HG03066 (cell line): ENCODE measurements around the gene LAPTM5.
"Not testable (repeated sequence)": the region's sequence is repeated elsewhere in the genome, so short reads cannot be mapped to it uniquely, and the experiment has no call there.

Experiments used
- ATAC-seq: cut with Tn5 transposase; IDR thresholded peaks from one replicate; pipeline ENCODE4 v1.9.1; 2021; ENCODE audit warnings: low read depth; ENCODE audit not compliant: unreplicated experiment

The LAPTM5 gene, protein sequence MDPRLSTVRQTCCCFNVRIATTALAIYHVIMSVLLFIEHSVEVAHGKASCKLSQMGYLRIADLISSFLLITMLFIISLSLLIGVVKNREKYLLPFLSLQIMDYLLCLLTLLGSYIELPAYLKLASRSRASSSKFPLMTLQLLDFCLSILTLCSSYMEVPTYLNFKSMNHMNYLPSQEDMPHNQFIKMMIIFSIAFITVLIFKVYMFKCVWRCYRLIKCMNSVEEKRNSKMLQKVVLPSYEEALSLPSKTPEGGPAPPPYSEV

DNA sequence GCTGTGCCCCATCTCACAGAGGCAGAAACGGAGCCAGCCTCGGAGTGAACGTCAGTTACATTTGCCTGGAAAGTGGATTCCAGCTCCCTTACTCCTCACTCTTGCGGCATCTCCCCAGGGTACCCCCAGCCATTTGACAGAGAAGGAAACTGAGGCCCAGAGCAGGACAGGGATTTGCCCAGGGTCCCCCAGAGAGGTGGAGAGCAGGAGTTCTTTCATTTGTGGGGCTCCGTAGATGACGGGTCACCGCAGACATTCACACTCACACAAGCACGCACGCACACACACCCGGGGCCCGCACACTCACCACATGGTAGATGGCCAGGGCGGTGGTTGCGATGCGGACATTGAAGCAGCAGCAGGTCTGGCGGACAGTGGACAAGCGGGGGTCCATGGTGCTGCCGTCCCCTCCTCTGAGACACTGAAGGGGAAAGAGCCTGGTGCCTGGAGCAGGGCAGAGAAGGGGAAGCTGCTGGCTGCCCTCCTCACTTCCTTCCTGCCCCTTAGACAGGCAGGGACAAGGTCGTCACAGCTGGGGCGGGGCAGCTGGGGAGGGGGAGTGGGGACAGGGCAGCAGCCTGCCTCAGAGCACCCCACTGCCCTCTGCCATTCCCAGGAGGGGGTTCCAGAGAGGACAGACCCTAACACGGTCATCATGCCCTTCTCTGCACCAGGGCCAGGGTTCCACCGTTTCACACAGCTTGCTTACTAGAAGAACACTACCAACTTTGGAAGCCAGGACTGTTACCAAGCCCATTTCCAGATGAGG lies at the start of gene LAPTM5:
LAPTM5 (minus strand) TSS at position 423 of the 769 bp plus-strand sequence; CDS start at position 394, 29 bp downstream.
- ATAC-seq: no peak

DNA sequence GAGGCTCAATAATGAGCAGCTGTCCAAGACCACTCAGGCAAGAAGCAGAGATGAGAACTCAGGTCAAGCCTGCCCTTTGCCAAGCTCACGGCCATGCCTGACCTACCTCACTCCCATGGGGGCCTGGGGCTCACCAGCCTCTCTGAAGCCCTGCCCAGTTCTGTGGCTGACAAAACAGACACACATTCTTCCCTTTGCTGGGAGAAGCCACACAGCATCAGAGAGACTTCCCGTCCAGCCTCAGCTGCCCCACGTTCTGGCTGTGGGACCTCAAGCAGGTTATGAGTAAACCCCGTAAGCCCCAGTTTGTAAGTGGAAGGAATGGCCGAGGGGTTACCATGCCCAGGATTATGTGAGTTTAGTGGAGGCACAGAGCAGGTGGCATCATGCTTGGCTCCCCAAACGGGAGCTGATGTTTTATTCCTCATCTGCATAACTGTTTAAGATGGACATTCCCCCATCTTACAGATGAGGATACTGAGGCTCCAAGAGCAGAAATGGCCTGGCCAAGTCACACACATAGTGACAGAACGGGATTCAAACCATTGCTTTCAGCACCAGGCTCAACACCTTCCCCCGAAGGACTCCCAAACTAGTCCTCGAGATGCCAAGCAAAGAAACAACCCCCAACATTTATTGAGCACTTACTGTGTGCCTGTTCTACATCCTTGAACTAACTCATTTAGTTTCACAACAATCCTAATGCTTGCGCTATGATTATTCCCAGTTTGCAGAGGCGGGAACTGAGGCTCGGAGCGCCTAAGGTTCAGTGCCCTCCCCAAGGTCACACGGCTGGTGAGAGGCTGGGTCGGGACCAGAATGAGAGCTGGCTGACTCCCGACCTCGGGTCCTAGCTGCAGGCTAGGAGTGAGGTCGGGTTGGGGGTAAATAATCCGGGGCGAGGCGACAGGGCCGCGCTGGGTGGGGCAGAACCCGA lies 49.1 kb upstream of the LAPTM5 start:
- no peak for ATAC-seq

DNA sequence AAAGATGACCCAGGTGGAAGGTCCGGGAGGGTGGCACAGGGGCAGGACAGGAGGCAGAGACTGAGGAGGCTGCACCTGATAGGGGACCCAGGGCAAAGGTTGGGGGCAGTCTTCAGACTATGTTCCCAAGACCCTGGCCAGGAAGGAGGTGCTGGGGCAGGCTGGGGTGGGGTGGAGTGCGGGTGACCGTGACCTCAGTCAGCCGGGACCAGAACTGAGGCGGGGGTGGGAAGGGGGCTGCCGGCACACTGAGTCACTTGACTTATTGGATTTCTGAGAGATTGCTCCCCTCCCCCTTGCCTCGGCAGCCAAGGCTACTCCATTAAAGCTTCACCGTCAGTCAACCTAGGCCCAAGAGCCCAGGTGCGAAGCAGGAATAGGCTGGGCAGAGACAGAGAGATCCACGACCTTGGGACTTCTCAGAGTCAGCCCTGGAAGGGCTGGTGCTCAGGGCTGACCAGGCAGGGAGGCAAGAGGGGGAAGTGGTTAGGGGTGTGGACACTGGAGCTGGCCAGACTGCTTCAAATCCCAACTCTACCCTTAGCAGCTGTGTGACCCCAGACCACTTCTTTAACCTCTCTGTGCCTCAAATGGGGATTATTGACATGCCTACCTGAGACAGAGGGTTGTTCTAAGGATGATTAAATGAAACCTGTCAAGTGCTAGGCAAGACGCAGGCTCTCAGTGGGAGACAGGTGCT lies 47.9 kb upstream of the LAPTM5 start:
- no peak for ATAC-seq

DNA sequence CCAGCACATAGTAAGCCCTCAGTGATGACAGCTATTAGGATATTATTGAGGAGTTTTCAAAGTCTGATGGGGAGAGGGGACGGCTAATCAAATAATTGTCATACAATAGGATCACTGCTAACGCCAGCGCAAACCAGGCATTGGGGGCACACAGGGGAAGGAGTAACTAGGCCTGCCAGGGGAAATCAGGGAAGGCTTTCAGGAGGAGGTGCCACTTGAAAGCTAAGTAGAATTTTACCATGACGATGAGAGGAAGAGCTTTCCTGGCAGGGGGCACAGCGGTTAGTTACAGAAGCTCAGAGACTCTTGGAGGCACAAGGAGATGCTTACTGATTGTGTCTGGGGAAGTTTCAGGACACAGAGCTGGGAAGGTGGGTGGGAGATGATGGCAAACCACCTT lies 47.2 kb upstream of the LAPTM5 start:
- no peak for ATAC-seq

DNA sequence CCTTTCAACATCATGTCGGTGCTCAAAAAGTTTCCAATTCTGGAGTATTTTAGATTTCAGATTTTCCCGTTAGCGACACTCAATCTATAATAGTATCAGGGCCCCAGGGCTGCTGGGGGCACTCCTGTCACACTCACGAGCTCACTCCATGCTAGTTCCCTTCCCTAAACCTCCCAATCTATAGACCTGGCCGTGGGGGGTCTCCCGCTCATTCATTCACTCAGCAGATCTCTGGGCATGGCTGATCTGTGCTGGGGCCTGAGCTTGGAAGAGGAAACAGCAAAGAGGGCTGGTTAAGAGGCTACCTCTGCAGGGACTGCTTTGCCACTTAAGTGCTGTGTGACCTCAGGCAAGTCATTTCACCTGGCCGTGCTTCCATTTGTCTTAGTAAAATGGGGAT lies 46.8 kb upstream of the LAPTM5 start:
- ATAC-seq: no peak

DNA sequence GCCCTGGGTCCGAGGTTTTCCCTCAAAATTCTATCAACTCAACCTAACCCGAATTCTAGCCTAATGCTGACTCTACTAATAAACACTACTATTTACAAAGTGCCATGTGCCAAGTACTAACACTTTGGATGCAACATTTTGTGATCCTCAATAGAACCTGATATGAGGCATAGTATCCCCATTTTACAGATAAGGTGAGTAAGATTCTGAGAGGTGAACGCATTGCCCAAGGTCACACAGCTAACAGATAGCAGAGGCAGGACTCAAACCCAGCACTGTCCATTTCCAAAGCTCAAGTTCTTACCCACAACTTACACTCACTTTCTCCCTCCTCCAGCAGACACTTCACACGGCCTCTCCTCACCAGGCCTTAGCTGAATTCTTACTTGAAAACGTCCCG lies 46.0 kb upstream of the LAPTM5 start:
- ATAC-seq: no peak

DNA sequence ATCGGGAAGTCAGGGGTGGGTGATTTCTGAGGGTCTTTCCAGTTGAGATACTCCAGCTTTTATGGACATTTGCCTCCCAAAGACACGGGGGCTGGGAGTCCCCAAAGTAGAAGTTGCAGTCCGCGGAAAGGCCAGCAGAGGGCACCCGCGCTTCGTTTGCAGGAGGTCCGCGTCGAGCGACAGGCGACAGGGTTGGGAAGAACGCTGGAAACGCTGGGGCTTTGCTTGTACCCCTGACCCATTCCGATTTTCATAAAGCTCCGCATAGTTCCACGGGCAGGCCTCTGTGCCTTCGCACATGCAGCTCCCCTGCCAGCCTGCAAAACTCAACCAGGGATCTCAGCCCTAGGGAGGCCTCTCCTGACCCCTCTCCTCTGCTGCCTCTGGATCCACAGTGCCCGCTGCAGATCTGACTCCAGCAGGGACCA lies 44.2 kb upstream of the LAPTM5 start:
- ATAC-seq: no peak

DNA sequence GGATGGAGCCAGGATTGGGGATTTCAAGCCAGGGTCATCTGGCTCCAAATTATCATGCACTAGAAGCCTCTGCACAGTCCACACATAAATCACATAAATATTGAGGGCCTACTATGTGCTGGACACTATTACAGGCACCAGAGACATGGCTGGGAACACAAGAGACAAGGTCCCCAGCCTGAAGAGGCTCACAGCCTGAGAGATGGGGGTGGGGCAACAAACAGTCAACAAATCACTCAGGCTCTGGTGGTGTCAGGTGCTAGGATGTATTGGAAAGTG lies 41.6 kb upstream of the LAPTM5 start:
- ATAC-seq: no peak

DNA sequence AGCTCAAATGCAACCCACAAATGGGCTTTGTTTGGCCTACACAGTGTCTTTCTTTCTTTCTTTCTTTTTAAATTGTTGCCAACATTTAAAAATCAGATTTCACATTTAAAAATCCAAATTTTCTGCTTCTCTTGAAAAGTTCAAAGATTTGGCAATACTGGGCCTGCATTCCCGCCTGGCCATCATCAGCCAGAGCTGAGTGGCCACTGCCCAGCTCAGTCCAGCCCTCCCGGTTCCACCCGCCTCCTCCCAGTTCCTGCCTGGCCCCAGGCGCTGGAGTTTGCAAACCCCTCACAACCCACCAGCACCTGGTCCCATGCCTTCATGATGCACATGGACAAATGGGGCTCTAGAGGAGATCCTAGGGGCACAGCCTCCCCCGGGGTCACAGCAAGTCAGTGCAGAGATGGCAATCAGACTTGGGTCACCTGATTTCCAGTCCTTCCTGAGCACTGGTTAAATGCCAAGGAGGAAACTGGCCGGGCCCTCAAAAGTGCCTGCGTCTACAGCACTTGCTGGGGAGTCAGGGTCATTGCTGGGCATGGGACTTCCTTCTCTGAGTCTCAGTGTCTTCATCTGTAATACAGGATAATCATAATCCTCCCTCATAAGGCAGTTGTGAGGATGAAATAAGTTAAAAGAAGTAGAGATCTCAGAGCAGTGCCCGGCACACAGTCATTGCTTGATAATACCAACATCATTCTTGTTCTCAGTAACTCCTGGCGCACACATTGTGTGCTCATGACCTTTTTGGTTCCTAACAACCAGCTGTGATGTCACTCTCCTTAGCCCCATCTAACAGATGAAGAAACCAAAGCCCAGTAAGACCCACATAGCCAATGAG lies 41.0 kb upstream of the LAPTM5 start:
- ATAC-seq: no peak

DNA sequence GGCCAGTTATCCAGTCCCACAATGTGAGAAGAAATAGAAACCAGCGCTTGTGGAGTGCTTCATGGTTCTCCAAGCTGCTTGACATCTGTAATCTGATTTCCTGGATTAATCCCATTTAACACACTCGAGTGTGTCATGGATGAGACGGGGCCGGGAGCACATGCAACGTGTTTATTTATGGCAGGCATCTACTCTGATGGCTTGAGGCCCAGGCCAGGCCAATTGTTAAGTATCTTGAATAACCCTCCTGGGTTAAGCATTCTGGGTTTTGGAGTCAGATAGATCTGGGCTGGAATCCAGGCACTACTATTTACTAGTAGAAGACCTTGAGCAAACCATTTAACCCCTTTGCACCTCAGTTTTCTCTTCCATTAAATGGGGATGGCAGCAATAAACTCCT lies 37.5 kb upstream of the LAPTM5 start:
- ATAC-seq: no peak

DNA sequence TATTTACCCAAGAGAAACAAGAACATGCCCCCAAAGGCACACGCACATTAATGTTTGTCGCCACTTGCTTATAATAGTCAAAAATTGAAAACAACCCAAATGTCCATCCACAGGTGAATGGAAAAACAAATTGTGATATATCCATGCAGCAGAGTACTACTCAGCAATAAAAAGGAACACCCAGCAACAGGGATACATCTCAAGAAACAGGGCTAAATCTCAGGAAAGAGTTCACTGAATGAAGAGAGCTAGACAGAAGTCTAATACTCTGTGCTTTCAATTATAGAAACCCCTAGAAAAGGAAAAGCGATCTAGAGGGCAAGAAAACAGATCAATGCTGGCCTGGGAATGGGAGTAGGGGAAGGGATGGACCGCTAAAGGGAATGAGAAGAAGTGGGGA lies 36.7 kb upstream of the LAPTM5 start:
- no peak for ATAC-seq

DNA sequence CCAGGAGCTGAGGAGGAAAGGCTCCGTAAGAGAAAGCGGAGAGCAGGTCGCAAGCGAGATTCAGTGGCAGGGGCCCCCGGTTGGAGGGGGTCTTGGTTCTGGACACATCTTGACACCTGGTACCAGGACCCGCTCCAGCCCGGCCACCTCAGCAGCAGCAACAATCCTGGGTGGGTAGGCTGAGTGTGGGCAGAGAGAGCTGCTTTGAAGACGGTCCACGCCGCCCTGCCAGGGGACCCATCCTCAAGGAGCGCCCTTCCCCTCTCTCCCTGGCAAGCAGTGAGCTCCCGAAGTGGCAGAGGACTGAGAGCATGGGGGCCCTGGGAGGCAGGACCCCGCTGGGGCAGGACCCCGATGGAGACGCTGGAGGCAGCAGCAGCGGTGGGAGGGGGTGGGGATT lies 35.6 kb upstream of the LAPTM5 start:
- ATAC-seq: no peak

DNA sequence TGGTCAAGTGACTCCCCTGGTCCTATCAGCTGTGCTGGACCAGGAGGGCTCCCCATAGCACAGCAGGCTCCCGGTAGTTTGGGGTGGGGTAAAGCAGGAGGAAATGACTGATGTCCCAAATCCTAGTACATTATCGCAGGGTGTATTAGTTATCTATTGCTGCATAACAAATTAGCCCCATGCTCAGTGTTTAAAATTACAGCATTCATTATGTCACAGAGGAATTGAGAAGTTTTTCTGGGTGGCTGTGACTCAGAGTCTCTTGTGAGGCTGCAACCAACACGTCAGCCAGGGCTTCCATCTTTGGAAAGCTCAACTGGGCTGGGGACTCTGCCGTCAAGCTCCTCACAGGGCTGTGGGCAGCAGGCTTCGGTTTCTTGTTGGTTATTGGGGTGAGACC lies 34.3 kb upstream of the LAPTM5 start:
- ATAC-seq: no peak

DNA sequence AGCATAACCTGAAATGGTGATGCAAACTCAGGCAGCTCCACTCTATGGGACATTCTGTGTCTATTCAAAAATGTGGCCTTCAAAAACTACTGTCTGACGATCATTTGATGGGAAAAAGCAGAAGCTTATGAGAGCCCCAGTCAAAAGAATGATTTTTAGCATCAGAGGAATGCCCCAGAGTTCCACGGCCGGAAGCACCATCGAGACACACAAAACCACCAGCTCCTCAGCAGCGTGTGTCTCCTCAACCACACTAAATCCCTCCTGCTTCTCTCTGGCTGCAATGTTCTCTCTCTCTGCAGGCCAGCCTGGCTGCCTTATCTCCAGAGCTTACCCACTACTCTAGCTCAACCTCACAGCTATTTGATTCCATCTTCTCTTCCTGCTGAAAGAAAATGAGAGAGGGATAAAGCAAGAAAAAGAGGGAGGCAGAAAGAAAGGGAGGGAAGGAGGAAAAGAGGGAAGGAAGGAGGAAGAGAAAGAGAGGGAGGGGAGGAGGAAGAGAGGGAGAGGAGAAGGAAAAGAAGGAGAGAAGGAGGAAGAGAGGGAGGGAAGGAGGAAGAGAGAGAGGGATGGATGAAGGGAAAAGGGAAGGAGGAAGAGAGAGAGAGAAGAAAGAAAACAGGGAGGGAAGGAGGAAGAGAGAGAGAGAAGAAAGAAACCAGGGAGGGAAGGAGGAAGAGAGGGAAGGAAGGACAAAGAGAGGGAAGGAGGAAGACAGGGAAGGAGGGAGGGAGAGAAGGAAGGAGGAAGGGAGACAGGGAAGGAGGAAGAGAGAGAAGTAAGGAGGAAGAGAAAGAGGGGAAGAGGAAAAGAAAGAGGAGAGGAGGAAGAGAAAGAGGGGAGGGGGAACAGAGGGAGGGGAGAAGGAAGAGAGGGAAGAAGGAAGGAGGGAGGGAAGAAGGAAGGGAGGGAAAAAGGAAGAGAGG lies 33.5 kb upstream of the LAPTM5 start:
- no peak for ATAC-seq

DNA sequence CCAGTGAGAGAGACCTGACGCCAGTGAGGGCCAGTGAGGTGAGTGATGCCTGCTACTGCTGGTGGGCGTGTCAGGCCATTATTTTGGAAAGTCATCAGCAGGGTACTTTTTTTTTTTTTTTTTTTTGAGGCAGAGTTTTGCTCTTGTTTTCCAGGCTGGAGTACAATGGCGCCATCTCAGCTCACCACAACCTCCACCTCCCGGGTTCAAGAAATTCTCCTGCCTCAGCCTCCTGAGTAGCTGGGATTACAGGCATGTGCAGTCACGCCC lies 32.6 kb upstream of the LAPTM5 start:
- ATAC-seq: not testable (repeated sequence)

DNA sequence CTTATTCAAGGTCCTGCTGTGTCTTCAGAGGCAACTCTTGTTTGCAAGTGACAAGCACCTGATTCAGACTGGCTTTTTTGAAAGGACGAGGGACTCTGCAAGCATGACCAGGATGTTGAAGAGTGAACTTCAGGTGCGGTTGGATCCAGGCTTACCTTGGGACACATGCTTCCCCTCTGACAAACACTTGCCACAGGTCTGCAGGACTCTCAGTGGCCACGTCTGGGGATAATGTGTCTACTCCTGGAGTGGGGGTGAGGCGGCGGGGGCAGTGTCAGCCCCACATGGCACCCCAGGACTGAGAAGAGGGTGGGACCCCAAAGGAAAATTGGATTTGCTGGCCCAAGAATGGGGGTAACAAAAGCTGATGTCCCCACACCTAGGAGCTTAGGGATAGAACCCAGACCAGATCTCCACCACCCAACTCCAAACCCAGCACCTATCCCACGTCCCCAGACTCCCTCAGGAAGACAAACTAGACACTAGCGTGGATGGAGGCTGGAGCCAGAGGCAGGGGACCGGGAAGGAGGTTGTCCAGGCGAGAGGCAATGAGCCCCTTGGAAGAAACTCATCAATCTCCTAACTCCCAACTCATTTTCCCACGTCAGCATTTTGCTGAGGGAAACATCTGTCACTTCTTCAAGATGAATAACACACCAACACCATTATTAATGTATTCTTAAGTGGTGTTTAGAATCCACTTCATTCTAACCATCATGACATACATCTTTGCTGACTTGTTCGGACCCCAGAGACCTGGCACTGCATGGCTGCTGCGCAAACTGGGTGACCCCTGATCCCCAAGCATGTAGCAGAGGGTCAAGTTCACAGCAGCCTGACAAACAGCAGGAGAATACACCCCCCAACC lies 32.0 kb upstream of the LAPTM5 start:
- ATAC-seq: no peak

DNA sequence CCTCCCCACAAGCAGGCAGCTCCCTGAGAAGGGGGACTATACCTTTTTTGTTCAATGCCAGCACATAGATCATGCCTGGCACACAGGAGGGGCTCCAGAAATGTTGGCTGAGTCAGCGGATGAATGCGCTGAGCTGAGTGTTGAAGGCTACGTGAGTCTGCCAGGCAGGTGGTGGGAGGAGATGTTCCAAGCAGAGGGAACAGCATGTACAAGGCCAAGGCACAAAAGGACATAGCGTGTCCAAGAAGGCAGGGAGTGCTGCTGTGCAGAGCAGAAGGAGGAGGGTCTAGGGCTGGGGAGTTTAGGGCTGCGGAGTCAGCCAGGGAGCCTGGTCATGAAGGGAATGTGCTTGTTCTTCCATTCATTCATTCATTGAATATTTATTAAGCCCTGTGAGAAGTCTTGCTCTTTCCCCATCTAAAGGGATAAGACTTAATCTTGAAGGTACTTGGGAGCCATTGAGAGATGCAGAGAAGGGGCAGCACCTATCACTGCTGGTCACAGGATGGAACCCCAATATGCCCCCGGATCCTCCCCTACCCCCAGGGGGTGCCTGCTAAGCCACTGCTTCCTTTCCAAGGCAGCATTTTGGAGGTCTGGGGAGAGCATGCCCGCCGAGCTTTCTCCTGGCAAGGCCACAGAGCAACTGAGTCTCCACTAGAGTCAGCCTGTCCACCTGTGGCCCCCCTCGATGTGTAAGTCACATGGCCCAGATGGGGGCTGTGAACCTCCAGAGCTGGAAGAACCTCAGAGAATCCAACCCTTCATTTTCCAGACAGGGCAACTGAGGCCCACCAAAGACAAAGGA lies 31.2 kb upstream of the LAPTM5 start:
- no peak for ATAC-seq
